NOMO-1 treated with DMSO at 0.1 percent for 48 hours (cell line): ENCODE data around the gene NLRC3.
"Not testable (repeated sequence)": the region's sequence is repeated elsewhere in the genome, so short reads cannot be mapped to it uniquely, and the experiment has no call there.

Experiments used
- DNase-seq: peaks from one replicate; lab custom pipeline; 2025; ENCODE audit not compliant: unreplicated experiment; lab: John Stamatoyannopoulos, UW

Gene NLRC3, protein sequence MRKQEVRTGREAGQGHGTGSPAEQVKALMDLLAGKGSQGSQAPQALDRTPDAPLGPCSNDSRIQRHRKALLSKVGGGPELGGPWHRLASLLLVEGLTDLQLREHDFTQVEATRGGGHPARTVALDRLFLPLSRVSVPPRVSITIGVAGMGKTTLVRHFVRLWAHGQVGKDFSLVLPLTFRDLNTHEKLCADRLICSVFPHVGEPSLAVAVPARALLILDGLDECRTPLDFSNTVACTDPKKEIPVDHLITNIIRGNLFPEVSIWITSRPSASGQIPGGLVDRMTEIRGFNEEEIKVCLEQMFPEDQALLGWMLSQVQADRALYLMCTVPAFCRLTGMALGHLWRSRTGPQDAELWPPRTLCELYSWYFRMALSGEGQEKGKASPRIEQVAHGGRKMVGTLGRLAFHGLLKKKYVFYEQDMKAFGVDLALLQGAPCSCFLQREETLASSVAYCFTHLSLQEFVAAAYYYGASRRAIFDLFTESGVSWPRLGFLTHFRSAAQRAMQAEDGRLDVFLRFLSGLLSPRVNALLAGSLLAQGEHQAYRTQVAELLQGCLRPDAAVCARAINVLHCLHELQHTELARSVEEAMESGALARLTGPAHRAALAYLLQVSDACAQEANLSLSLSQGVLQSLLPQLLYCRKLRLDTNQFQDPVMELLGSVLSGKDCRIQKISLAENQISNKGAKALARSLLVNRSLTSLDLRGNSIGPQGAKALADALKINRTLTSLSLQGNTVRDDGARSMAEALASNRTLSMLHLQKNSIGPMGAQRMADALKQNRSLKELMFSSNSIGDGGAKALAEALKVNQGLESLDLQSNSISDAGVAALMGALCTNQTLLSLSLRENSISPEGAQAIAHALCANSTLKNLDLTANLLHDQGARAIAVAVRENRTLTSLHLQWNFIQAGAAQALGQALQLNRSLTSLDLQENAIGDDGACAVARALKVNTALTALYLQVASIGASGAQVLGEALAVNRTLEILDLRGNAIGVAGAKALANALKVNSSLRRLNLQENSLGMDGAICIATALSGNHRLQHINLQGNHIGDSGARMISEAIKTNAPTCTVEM

DNA sequence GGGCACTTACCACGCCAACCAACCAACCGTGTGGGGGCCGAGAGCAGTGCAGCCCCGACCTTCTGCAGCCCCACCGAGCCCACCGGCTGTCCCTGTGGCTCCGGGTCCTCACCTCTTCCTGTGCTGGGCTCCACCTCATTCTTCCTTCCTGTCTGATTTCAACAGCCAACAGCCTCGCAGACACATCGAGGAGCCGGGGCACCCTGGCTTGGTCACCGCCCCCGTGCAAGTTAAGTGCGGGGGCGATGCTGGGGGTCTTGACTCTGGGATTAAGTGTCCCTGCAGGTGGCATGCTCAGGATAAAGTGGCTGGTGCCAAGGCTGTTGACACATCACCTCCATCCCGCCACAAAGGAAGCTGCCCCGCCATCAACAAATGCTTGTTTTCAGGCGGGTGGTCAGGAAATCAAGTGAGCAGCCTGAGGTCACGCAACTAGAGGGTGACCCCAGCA, at the start of gene NLRC3:
NLRC3 (minus strand) TSS at position 102 of the 451 bp plus-strand sequence. CDS start 12,367 bp downstream, outside the sequence.
- DNase-seq: peak; percentile 25

DNA sequence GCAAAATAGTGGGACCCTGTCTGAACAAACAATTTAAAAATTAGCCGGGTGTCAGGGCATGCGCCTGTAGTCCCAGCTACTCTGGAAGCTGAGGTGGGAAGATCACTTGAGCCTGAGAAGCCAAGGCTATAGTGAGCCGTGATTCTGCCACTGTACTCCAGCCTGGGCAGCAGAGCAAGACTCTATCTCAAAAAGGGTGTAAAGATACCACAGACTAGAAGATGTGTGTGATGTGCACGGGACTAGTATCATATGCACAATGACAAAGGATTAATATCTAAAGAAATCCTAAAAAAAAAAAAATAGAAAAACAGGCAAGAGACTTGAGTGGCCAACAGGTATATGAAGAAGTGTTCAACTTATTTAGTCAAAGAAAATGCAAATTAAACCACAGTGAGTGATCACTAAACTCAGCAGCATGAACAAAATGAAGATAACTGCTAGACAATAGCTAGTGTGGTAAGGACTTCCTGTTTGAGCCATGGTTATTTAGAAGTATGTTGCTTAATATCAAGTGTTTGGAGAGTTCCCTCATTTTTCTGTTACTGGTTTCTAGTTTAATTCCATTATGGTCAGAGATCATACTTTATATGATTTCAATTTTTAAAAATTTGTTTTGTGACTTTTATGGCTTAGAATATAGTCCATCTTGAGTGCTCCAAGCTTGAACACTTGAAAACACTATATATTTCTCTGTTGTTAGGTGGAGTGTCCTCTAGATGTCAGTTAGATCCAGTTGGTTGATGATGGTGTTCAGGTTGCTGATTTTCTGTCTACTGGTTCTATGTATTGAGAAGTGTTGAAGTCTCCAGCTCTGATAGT, 48.9 kb upstream of the NLRC3 start:
- DNase-seq: peak; percentile 89

DNA sequence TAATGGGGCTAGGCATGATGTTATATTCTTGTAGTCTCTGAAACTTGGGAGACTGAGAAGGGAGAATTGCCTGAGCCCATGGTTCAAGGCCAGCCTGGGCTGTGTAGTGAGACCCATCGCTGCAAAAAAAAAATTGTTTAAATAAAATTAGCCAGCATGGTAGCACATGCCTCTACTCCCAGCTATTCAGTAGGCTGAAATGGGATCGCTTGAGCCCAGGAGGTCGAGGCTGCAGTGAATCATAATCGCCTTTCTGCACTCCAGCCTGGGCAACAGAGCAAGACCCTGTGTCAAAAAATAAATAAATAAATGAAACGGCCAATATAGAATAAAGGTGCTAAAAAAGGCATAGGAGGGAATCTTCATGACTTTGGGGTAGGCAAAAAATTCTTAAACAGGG, 48.1 kb upstream of the NLRC3 start:
- no peak for DNase-seq

- no peak for DNase-seq
Measured at GRCh38 chr16:3623642-3624041, 46.4 kb upstream of the NLRC3 start.

DNA sequence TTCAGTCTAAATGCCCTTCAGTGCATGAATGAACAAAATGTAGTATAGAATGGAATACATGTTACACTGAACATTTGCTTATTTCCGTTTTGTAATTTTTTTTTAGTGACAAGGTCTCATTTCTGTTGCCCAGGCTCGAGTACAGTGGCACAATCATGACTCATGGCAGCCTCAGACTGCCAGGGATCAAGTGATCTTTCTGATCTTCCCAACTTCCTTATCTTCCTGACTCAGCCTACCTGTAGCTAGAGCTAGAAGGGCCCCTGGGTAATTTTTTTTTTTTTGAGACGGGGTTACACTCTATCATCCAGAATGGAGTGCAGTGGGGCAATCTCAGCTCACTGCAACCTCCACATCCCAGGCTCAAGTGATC, 41.6 kb upstream of the NLRC3 start:
- peak; percentile 68 for DNase-seq

GRCh38 chr16:3612510-3613466, 35.6 kb upstream of the NLRC3 start:
- DNase-seq: peak; percentile 70

DNA sequence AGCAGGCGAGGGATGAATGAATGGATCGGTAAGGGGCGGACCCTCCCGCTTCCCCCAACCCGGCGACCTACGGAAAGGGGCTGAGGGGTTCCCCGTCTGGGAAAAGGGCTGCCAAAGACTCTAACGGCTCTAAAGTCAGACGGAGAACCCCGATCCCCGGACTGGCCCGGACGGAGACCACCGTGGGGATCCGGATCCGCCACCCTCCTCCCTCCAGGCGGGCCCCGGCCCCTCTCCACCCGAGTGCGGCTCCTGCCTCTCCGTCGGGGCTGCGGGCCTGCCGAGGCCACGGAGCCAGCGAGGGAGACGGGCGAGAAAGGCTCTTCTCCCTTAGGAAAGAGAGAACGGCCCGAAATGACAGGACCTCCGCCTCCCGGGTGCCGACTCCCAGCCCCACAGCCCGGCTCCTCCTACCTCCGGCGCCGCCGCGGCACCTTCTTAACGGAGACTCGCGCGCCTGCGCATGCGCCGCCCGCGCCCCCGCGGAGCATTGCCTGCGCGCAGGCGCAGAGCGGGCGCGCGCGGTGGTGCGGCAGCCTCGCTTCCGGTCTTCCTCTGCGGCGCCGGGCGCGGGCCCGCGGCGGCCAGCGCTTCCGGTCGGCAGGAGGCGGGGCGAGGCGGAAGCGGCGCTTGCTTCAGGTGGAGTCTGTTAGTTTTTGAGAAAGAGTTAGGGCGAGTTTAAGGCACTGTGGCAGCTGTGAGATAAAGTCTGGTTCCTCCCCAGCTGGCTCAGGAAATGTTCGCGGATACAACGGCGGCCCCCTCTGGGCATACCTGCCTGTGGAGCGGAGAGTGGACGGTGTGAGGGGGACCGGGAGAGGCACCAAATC, 34.2 kb upstream of the NLRC3 start, which contains the start of gene SLX4:
SLX4 (minus strand) TSS at position 461 of the 830 bp plus-strand sequence. CDS start 2,642 bp downstream, outside the sequence.
- DNase-seq: peak; percentile 89

GRCh38 chr16:3610698-3611145, 33.5 kb upstream of the NLRC3 start:
- no peak for DNase-seq

DNA sequence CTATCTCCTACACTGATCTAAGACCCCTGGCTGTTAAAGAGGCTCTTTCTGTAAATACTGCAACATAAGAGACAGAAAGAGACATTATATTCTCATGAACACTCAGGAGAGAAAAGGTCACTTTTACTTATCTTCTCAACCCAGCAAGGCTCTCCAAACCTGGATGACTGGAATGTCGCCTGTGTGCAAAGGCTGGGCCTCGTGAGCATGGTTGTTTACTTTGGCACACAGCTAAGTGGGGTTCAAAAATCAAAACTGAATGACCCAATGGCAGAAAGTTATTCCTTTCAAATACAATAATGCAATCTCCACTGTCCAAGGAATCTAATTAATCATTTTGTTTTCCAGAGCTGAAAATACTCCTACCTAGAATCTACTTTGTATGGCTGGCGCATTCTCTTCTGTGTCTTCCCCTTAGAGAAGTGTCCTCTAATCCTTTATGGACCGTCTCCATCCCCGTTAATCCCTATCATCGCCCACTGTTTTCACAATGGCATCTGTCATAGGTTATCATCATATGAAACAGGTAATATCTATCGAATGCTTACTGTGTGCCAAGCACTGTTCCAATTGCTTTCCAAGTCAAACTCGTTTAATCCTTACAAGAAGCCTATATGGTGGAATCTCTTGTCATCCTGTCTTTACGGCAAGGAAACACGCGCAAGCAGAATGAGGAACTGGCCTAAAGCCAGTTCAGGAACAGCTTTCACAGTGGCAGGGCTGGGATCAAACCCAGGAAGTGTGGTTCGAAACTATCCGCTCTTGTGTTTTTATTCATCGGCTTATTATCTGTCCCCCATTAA, 32.9 kb upstream of the NLRC3 start:
- DNase-seq: no peak

GRCh38 chr16:3608976-3609375, 31.8 kb upstream of the NLRC3 start:
- not testable (repeated sequence) for DNase-seq

DNA sequence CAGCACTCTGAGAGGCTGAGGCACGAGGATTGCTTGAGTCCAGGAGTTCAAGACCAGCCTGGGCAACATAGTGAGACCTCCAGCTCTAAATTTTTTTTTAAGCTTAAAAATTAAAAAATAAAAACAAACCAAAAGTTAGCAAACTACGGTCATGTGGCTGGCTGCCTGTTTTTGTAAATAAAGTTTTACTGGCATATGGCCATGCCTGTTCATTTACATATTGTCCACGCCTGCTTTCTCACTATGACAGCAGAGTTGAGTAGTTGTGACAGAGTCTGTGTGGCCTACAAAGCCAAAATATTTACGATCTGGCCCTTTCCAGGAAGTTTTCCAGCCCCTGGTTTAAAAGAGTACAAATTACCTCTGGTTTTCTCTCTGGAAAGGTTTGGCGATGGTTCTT, 30.9 kb upstream of the NLRC3 start:
- no peak for DNase-seq

GRCh38 chr16:3607634-3608033, 30.4 kb upstream of the NLRC3 start:
- DNase-seq: no peak

DNA sequence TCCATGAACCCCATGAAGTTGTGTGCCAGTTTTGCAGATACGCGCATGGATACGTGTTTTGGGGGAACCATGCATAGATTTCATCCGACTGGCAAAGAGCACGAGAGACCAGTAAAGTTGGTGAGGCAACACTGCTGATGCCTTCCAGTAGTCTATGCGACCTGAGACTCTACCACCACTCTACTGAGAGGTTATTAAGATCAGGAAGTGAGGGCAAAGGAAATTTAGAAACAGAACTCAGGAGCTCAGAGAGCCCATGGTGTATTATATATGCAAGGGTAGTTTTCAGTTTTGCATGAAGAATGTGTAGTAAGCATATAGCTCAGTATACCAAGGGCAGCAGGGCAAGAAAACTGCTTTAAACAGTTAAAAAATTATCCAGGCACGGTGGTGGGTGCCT, 30.0 kb upstream of the NLRC3 start:
- no peak for DNase-seq

GRCh38 chr16:3606441-3606840, 29.2 kb upstream of the NLRC3 start:
- no peak for DNase-seq

DNA sequence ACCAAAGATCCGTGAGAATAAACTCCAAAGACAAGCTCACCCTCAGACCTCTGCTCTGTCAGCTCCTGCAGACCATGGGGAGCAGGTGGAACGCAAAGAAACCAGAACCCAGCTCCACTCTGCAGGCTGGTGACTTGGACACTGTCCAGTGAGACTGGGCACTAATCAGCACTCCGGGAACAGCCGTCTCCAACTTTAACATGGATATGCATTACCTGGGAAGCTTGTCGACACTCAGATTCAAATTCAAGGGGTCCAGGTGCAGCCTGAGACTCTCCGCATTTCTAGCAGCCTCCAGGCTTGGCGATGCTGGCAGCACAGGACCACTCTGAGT, 25.1 kb upstream of the NLRC3 start:
- no peak for DNase-seq

GRCh38 chr16:3601614-3602319, 24.6 kb upstream of the NLRC3 start:
- no peak for DNase-seq

GRCh38 chr16:3599922-3600321, 22.7 kb upstream of the NLRC3 start:
- no peak for DNase-seq
